ENCODE data around the gene CD99L2. TPM values are rescaled to one million over a fixed set of nuclear protein-coding genes. Genes with fewer than 3 reads are reported as not detected.

Gene CD99L2
- total and polyA plus RNA-seq, 2 of the 8 experiments (the other 6 are each of a cell fraction or from before 2014, with no cell fraction given), result 8.0 to 8.5 TPM

- Histone ChIP-seq H3K9ac (replicated peaks in 1 of 4; ENCODE audit: extremely low read depth in 1 of 4, low read depth in 3 of 4, low read length in 3 of 4) (no peak overlapping the region), H3K36me3 (ENCODE audit: control insufficient read depth in 2 of 4, insufficient read depth in 4 of 4, low read length in 3 of 4) (peaks cover 0 to 4% (median under 1%) of the 10 kb centered on the region in 4 experiments; a peak in 3 of 8 replicates), H4K20me1 (replicated peaks in 1 of 2; ENCODE audit: control insufficient read depth in 1 of 2, insufficient read depth in 2 of 2, low read length in 2 of 2) (no peaks in the 10 kb centered on the region), H2BK12ac (ENCODE audit: low read depth, low read length) (no peak overlapping the region), H3K23ac (ENCODE audit: insufficient read length) (no peak overlapping the region), H2AFZ (ENCODE audit: low read length) (no peak overlapping the region), H2BK15ac (ENCODE audit: low read length) (no peak overlapping the region), H3K9me3 (ENCODE audit: insufficient read depth in 2 of 2, low read depth in 1 of 2, low read length in 1 of 2) (no peaks in the 10 kb centered on the region), H3K79me1 (ENCODE audit: low read depth, low read length) (no peaks in the 10 kb centered on the region), H4K91ac (replicated peaks; ENCODE audit: insufficient read length, low read length) (no peak overlapping the region), H2BK20ac (ENCODE audit: low read length) (no peak overlapping the region), H3K4ac (replicated peaks; ENCODE audit: insufficient read length, low read depth, low read length) (no peak overlapping the region), H2BK5ac (ENCODE audit: low read depth, low read length) (no peak overlapping the region), H4K5ac (ENCODE audit: insufficient read length, low read depth, low read length) (no peak overlapping the region), H4K8ac (ENCODE audit: extremely low read depth, insufficient read depth, low read length) (no peak overlapping the region), H3K79me2 (ENCODE audit: control insufficient read depth in 1 of 2, insufficient read depth in 2 of 2, low read length in 2 of 2) (no peaks in the 10 kb centered on the region), H3K27ac (ENCODE audit: low read depth, low read length) (no peak overlapping the region), H2AK5ac (ENCODE audit: low read depth, low read length) (no peak overlapping the region), H3K4me3 (ENCODE audit: extremely low read depth in 1 of 4, insufficient read depth in 2 of 4, low read depth in 3 of 4, low read length in 4 of 4) (no peak overlapping the region), H3K4me2 (ENCODE audit: insufficient read depth in 1 of 2, low read depth in 2 of 2, low read length in 2 of 2) (no peak overlapping the region), H3K27me3 (replicated peaks in 1 of 4; ENCODE audit: control insufficient read depth in 3 of 4, extremely low read depth in 1 of 4, insufficient read depth in 3 of 4, low read length in 3 of 4) (no peaks in the 10 kb centered on the region), H3K14ac (ENCODE audit: insufficient read length) (no peak overlapping the region), H3K56ac (replicated peaks; ENCODE audit: insufficient read length, low read depth, low read length) (no peak overlapping the region), H2BK120ac (replicated peaks; ENCODE audit: low read depth, low read length) (no peak overlapping the region), H3K4me1 (replicated peaks in 1 of 4; ENCODE audit: control insufficient read depth in 3 of 4, insufficient read depth in 4 of 4, low read length in 3 of 4) (no peaks in the 10 kb centered on the region), H3K18ac (ENCODE audit: extremely low read depth, low read length) (no peak overlapping the region), H3K23me2 (ENCODE audit: low read depth, low read length) (no peaks in the 10 kb centered on the region)
- ChIA-PET POLR2A (ENCODE audit: partially characterized antibody) (no interaction called here), CTCF (ENCODE audit: partially characterized antibody) (no interaction called here)
- TF ChIP-seq KDM1A (IDR thresholded peaks at IDR 0.05; ENCODE audit: borderline replicate concordance, low read length) (no peak), CTBP2 (IDR thresholded peaks at IDR 0.05; ENCODE audit: borderline replicate concordance, insufficient read depth, insufficient read length, low read length) (no peak), TBP (IDR thresholded peaks at IDR 0.05; ENCODE audit: low read depth, low read length) (no peak), RAD21 (IDR thresholded peaks at IDR 0.05 in 1 of 2, conservative IDR thresholded peaks at IDR 0.05 in 1 of 2; ENCODE audit: low read depth in 2 of 2, low read length in 2 of 2) (no peak), JUND (IDR thresholded peaks at IDR 0.05; ENCODE audit: low read length) (no peak), GTF2F1 (IDR thresholded peaks at IDR 0.05; ENCODE audit: borderline replicate concordance, low read depth, low read length) (no peak), SIX5 (IDR thresholded peaks at IDR 0.05; ENCODE audit: low read depth, low read length) (no peak), TCF12 (IDR thresholded peaks at IDR 0.05; ENCODE audit: low read depth, low read length) (no peak), NANOG (IDR thresholded peaks at IDR 0.05; ENCODE audit: insufficient read depth, low read depth, low read length, poor library complexity, severe bottlenecking) (no peak), EGR1 (IDR thresholded peaks at IDR 0.05; ENCODE audit: borderline replicate concordance, low read depth, low read length) (no peak)
- WGBS, 2 experiments (ENCODE audit: extremely low coverage in 1 of 2, insufficient coverage in 1 of 2, insufficient read length in 1 of 2, insufficient replicate concordance in 2 of 2, low coverage in 1 of 2, low lambda C conversion rate in 2 of 2, missing lambda C conversion rate in 1 of 2), result 85% methylated on average over 4 of the region's 4 CpGs; no CpG with 5 or more reads in 1 of the 2 experiments
- no peak for DNase-seq (ENCODE audit: low read depth in 1 of 2, low spot score in 2 of 2)
- no peak for FAIRE-seq
Observed at GRCh38 chrX:150753357-150753756, 145.1 kb downstream of the CD99L2 start.
